ENCODE results near the gene TBATA. TPM values are rescaled to one million over a fixed set of nuclear protein-coding genes. Genes with fewer than 3 reads are reported as not detected.
A peak's percentile ranks its signal among the peaks of the same experiment; 100 is the strongest.

The TBATA gene
- polyA plus RNA-seq, 1 of the 3 experiments (the other 2 are of a cell fraction), result not detected

GRCh38 chr10:70815504-70816219 is 30.5 kb upstream of the TBATA start, which contains the start of gene SGPL1:
Gene SGPL1 (plus strand): TSS chr10:70815948. CDS start chr10:70816854, 906 bp downstream.
- ChIA-PET POLR2A (interaction anchor here (1.3 to 2.1 kb wide), 2 partner anchors 59 to 72 kb away, joined by 3 to 10 read pairs; partner anchors contain the start of gene PCBD1), CTCF (interaction anchor here (0.6 to 5.7 kb wide), 19 partner anchors 9 to 354 kb away, joined by 3 to 84 read pairs (median 4); partner anchors contain the start of gene PCBD1)
- peak; percentile 99 for DNase-seq
- Histone ChIP-seq H3K79me2 (ENCODE audit: insufficient read depth) (peaks cover 41% of the 10 kb centered on the region), H3K4me1 (ENCODE audit: control insufficient read depth in 1 of 2, insufficient read depth in 2 of 2, low read depth in 1 of 2, low read length in 1 of 2) (peaks cover 5 to 11% of the 10 kb centered on the region in 2 experiments; a peak in 3 of 4 replicates), H3K9ac (peak within 1 kb of the TSS; percentile 84), H3K9me3 (no peaks in the 10 kb centered on the region), H3K4me2 (peak within 1 kb of the TSS; percentile 82), H3K4me3 (ENCODE audit: low read depth in 2 of 2, low read length in 1 of 2) (peak within 1 kb of the TSS; percentile 66 to 89), H4K20me1 (ENCODE audit: insufficient read depth) (peaks cover 4% of the 10 kb centered on the region; the same call in 1 of the 2 replicates), H3K27me3 (ENCODE audit: insufficient read depth) (no peaks in the 10 kb centered on the region), H3K36me3 (replicated peaks in 1 of 2; ENCODE audit: control insufficient read depth in 1 of 2, insufficient read depth in 2 of 2, low read length in 1 of 2) (peaks cover 14 to 20% of the 10 kb centered on the region in 2 experiments), H3K27ac (ENCODE audit: low read depth in 2 of 2, low read length in 1 of 2) (peak within 1 kb of the TSS; percentile 92 to 96), H2AFZ (ENCODE audit: low read depth) (peak within 1 kb of the TSS; percentile 79; the same call in 1 of the 2 replicates), H3K9me2 (no peaks in the 10 kb centered on the region), H3F3A (replicated peaks; ENCODE audit: insufficient read depth) (peaks cover 10% of the 10 kb centered on the region)
- 32% methylated on average over 6 of the region's 58 CpGs for WGBS (ENCODE audit: low lambda C conversion rate)
- TF ChIP-seq FOXM1 (IDR thresholded peaks at IDR 0.05; ENCODE audit: low read depth) (no peak), CHD2 (IDR thresholded peaks at IDR 0.05; ENCODE audit: low read length, partially characterized antibody) (peak; percentile 28), EZH2phosphoT487 (IDR thresholded peaks at IDR 0.05; ENCODE audit: borderline replicate concordance, low read depth) (no peak), REST (IDR thresholded peaks at IDR 0.05; ENCODE audit: low read depth, low read length) (no peak; the same call in 1 of the 2 replicates), GATA2 (CRISPR knock-in tag; IDR thresholded peaks at IDR 0.05) (no peak), EP300 (IDR thresholded peaks at IDR 0.05; ENCODE audit: borderline replicate concordance in 1 of 2, low read depth in 1 of 2, low read length in 1 of 2) (no peak), PBX3 (IDR thresholded peaks at IDR 0.05) (no peak), POLR2AphosphoS5 (IDR thresholded peaks at IDR 0.05; ENCODE audit: low read depth, low read length) (no peak), CTCF (IDR thresholded peaks at IDR 0.05) (peak; percentile 85), NRF1 (IDR thresholded peaks at IDR 0.05; ENCODE audit: low read depth, low read length) (peak; percentile 48; the same call in 1 of the 2 replicates), RCOR1 (IDR thresholded peaks at IDR 0.05; ENCODE audit: low read length) (0 out of 2 replicates have a peak, but pooled peaks have one; percentile 26), SMC3 (IDR thresholded peaks at IDR 0.05; ENCODE audit: low read depth, low read length) (peak; percentile 96), RXRA (IDR thresholded peaks at IDR 0.05; ENCODE audit: borderline replicate concordance, low read depth) (no peak), RFX5 (IDR thresholded peaks at IDR 0.05; ENCODE audit: low read length) (no peak), FOXJ3 (CRISPR knock-in tag; IDR thresholded peaks at IDR 0.05) (no peak), YY1 (IDR thresholded peaks at IDR 0.05; ENCODE audit: low read depth) (0 out of 2 replicates have a peak, but pooled peaks have one; percentile 28), IRF3 (IDR thresholded peaks at IDR 0.05; ENCODE audit: low read depth, low read length) (no peak), ELF1 (IDR thresholded peaks at IDR 0.05) (no peak; the same call in 1 of the 2 replicates), USF1 (IDR thresholded peaks at IDR 0.05; ENCODE audit: borderline replicate concordance, low read depth) (no peak), MAX (IDR thresholded peaks at IDR 0.05; ENCODE audit: low read depth) (0 out of 2 replicates have a peak, but pooled peaks have one; percentile 9), MEF2A (IDR thresholded peaks at IDR 0.05; ENCODE audit: borderline replicate concordance, low read depth) (no peak), USF2 (IDR thresholded peaks at IDR 0.05; ENCODE audit: borderline replicate concordance, low read depth, low read length) (no peak)
